HG03196 (cell line): ENCODE data around the gene ANKEF1.

Experiments used
- ATAC-seq: cut with Tn5 transposase; IDR thresholded peaks from one replicate; pipeline ENCODE4 v1.9.1; 2021; ENCODE audit not compliant: unreplicated experiment

Gene ANKEF1

GRCh38 chr20:10034717-10035571, at the start of gene ANKEF1:
Gene ANKEF1 (plus strand): TSS chr20:10034987. CDS start chr20:10038302, 3,315 bp downstream.
- peak; percentile 98 for ATAC-seq

- ATAC-seq = no peak
Observed at GRCh38 chr20:9985281-9985680, 49.5 kb upstream of the ANKEF1 start.

- ATAC-seq = no peak
Observed at GRCh38 chr20:9985773-9986172, 49.0 kb upstream of the ANKEF1 start.

- ATAC-seq = no peak
Observed at GRCh38 chr20:9989066-9989724, 45.6 kb upstream of the ANKEF1 start.

- ATAC-seq = no peak
Observed at GRCh38 chr20:9993137-9993536, 41.6 kb upstream of the ANKEF1 start.

GRCh38 chr20:9994676-9995075, 40.1 kb upstream of the ANKEF1 start:
- no peak for ATAC-seq

- no peak for ATAC-seq
Observed at GRCh38 chr20:9995510-9996272, 39.1 kb upstream of the ANKEF1 start.

- ATAC-seq = no peak
Observed at GRCh38 chr20:9996944-9997343, 37.8 kb upstream of the ANKEF1 start.

- ATAC-seq = no peak
Observed at GRCh38 chr20:9999645-10000044, 35.1 kb upstream of the ANKEF1 start.

GRCh38 chr20:10002866-10003265, 31.9 kb upstream of the ANKEF1 start:
- ATAC-seq = no peak

- ATAC-seq = no peak
Observed at GRCh38 chr20:10004900-10005299, 29.9 kb upstream of the ANKEF1 start.

GRCh38 chr20:10005885-10006284, 28.9 kb upstream of the ANKEF1 start:
- ATAC-seq = no peak

- no peak for ATAC-seq
Observed at GRCh38 chr20:10006447-10007090, 28.2 kb upstream of the ANKEF1 start.

- ATAC-seq = no peak
Observed at GRCh38 chr20:10007158-10007557, 27.6 kb upstream of the ANKEF1 start.

GRCh38 chr20:10007747-10008146, 27.0 kb upstream of the ANKEF1 start:
- ATAC-seq = no peak

GRCh38 chr20:10012464-10012863, 22.3 kb upstream of the ANKEF1 start:
- no peak for ATAC-seq

- ATAC-seq = no peak
Observed at GRCh38 chr20:10014431-10014830, 20.4 kb upstream of the ANKEF1 start.

- no peak for ATAC-seq
Observed at GRCh38 chr20:10020937-10021336, 13.8 kb upstream of the ANKEF1 start.

GRCh38 chr20:10022625-10023024, 12.2 kb upstream of the ANKEF1 start:
- no peak for ATAC-seq

GRCh38 chr20:10023911-10024310, 10.9 kb upstream of the ANKEF1 start:
- ATAC-seq = no peak
